GM10248 (cell line): ENCODE measurements around the gene SLC44A2.

Source experiments
- CTCF ChIA-PET: fragments of 300-600 bp; sonication (Branson Sonifier 250); formaldehyde crosslinking; extraction: SDS; loops from one replicate; lab custom pipeline; 2021; ENCODE audit warnings: antibody characterized with exemption; lab: Yijun Ruan, JAX
- POLR2A ChIA-PET: fragments of 350-650 bp; sonication (Branson Sonifier 250); formaldehyde crosslinking; extraction: SDS; loops from one replicate; lab custom pipeline; 2020; ENCODE audit warnings: antibody characterized with exemption; lab: Yijun Ruan, JAX
- DNase-seq: peaks from one replicate; pipeline ENCODE4 v3.0.0; 2012; ENCODE audit errors: extremely low spot score
- TF ChIP-seq, protein P1 (sequence below): IDR thresholded peaks from 2 replicates; pipeline ENCODE4 v1.5.1; 2012; ENCODE audit warnings: mild to moderate bottlenecking, low read depth; ENCODE audit errors: extremely low read depth, missing control alignments, control extremely low read depth

SLC44A2 gene

GRCh38 chr19:10601999-10602329 lies 23.4 kb upstream of the SLC44A2 start:
- TF ChIP-seq, protein P1, sequence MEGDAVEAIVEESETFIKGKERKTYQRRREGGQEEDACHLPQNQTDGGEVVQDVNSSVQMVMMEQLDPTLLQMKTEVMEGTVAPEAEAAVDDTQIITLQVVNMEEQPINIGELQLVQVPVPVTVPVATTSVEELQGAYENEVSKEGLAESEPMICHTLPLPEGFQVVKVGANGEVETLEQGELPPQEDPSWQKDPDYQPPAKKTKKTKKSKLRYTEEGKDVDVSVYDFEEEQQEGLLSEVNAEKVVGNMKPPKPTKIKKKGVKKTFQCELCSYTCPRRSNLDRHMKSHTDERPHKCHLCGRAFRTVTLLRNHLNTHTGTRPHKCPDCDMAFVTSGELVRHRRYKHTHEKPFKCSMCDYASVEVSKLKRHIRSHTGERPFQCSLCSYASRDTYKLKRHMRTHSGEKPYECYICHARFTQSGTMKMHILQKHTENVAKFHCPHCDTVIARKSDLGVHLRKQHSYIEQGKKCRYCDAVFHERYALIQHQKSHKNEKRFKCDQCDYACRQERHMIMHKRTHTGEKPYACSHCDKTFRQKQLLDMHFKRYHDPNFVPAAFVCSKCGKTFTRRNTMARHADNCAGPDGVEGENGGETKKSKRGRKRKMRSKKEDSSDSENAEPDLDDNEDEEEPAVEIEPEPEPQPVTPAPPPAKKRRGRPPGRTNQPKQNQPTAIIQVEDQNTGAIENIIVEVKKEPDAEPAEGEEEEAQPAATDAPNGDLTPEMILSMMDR: no peak
- CTCF ChIA-PET: interaction anchor here (1.0 to 5.3 kb wide), 5 partner anchors 17 to 98 kb away, joined by 4 to 26 read pairs (median 5); no protein-coding TSS in a partner anchor
- POLR2A ChIA-PET: interaction anchor here (0.5 to 1.2 kb wide), 3 partner anchors 10 to 43 kb away, joined by 3 read pairs; no protein-coding TSS in a partner anchor
- DNase-seq: no peak

- ChIA-PET CTCF (interaction anchor here (1.0 to 5.3 kb wide), 5 partner anchors 17 to 97 kb away, joined by 4 to 26 read pairs (median 5); no protein-coding TSS in a partner anchor), POLR2A (interaction anchor here (0.5 to 1.2 kb wide), 3 partner anchors 11 to 42 kb away, joined by 3 read pairs; no protein-coding TSS in a partner anchor)
- TF ChIP-seq, protein P1: no peak
- DNase-seq: peak; percentile 98
Measured at GRCh38 chr19:10602330-10603083, 22.8 kb upstream of the SLC44A2 start.

- CTCF ChIA-PET: interaction anchor here (0.8 to 5.3 kb wide), 8 partner anchors 18 to 120 kb away, joined by 3 to 26 read pairs (median 7); no protein-coding TSS in a partner anchor
- POLR2A ChIA-PET: interaction anchor here (0.5 to 0.6 kb wide), 2 partner anchors 16 to 925 kb away, joined by 3 read pairs; no protein-coding TSS in a partner anchor
- TF ChIP-seq, protein P1: no peak
- DNase-seq: peak; percentile 64
Measured at GRCh38 chr19:10603084-10603872, 22.1 kb upstream of the SLC44A2 start.

DNA sequence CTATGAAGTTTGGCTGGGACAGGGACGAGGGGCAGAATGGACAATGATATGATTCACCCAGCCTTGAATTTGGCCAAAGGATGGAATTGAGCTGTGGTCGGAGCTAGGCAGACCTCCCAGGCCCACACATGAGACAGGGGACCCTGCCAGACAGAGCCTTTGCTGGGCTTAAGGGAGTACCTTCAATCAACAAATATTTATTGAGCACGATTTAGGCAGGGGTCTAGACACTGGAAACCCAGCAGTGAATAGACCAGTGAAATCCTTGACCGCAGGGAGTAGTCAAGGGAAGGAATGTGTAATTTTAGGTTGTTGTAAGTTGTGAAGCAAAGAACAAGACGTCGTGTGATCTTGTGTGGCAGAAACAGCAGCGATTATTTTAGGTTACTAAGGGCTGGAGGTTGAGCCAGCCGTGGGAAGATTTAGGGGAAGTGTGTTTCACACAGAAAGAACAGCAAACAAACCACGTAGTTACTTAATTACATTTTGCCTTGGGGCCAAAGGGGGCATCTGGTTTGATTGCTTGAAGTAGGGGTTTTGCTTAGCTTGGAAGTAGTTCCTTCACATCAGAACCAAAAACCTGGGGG lies 21.4 kb upstream of the SLC44A2 start:
- CTCF ChIA-PET: interaction anchor here (0.8 to 5.3 kb wide), 8 partner anchors 23 to 188 kb away, joined by 3 to 26 read pairs (median 4); no protein-coding TSS in a partner anchor
- POLR2A ChIA-PET: interaction anchor here (0.5 to 0.6 kb wide), 2 partner anchors 15 to 924 kb away, joined by 3 read pairs; no protein-coding TSS in a partner anchor

DNA sequence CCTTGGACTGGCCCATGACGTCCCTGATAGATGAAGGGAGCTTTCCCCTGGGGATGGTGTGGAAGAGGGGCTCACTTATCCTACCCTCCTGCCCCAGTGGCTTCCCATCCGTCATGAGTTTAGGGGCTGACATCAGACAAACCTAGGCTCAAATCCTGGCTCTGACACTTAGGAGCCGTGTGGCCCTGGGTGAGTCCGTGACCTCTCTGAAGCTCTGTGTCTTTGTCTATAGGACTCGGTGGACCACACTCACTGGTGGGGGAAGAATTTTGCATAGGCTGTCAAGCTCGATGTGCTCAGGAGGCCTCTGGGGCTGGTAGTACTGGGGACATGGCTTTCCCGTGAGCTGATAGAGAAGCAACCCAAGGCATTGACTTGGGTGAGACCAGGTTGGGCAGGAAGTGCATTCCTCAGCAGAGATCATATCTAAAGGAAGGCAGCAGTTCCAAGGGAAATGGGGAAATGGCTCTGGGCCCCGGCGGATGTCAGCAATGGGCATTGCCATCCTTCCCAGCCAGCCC lies 20.8 kb upstream of the SLC44A2 start:
- ChIA-PET CTCF (interaction anchor here (1.2 to 5.3 kb wide), 7 partner anchors 24 to 188 kb away, joined by 3 to 26 read pairs (median 5); no protein-coding TSS in a partner anchor), POLR2A (interaction anchor here (0.6 kb wide), 1 partner anchor 924 kb away, joined by 3 read pairs; no protein-coding TSS in a partner anchor)
- peak; percentile 64 for DNase-seq
- TF ChIP-seq, protein P1: no peak

More for the DNA sequence above, 21.4 kb upstream of the SLC44A2 start:
- TF ChIP-seq, protein P1: no peak
- DNase-seq: peak; percentile 67
